ENCODE measurements around the gene SAMD4A.

The SAMD4A gene

DNA sequence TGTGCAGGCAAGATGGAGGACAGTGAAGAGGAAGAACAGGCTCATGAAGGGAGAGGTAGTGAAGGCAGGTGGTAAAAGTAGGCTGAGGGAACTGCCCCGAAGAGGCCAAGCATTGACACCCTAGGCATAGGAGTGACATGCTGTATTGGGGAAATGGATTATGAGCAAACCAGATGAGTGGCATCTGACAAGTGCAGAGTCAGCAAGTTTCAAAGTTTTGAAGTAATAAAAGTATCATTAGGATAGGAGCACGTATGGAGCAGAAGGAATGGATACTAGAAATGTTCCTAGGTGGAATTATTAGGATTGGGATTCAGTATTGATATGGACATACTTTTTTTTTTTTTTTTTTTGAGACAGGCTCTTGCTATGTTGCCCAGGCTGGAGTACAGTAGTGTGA lies 139.8 kb downstream of the SAMD4A start:
- DNase-seq (ENCODE audit: low spot score): no peak

DNA sequence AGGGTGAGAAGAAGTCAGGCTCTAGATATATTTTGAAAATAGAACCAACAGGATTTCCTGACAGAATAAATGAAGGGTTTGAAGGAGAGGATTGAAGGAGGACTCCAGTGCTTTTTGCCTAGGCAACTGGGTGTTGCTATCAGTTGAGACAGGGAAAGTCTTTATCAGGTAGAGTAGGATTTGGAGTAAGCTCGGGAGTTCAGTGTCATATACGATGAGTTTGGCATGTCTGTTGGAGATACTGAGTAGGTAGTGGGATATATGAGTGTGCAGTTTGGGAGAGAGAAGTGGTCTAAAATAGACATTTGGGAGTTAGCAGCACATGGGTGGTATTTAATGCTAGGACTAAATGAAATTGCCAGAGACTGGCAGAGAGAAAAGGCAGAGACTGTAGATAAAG lies 141.2 kb downstream of the SAMD4A start:
- no peak for DNase-seq (ENCODE audit: low spot score)

DNA sequence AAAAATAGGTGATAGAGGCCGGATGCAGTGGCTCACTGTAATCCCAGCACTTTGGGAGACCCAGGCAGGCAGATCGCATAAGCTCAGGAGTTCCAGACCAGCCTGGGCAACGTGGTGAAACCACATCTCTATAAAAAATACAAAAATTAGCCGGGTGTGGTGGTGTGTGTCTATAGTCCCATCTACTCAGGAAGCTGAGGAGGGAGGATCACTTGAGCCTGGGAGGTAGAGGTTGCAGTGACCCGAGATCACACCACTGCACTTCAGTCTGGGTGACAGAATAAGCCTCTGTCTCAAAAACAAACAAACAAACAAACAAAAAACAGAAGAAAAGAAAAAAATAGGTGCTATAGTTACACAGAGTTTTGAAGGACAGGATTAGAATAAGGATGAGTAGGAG lies 142.1 kb downstream of the SAMD4A start:
- DNase-seq (ENCODE audit: low spot score): no peak

DNA sequence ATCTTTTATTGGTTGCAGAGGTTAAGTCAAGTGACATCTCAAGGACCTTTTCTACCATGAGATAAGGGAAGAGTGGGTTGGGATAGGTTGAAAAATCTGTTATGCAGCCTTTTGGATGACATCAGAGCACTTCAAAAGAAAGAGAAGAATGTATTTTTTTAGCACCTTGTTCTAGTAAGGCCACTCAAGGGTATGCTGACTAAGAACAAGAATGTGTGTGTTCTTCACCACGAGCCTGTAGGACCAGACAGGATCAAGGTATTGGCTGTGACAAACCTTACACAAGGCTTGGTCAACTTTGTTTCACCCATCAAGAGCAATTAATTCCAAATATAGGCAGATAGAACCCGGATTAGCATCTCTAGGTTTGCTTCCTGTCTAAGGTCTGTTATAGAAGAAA lies 142.5 kb downstream of the SAMD4A start:
- no peak for DNase-seq (ENCODE audit: low spot score)

DNA sequence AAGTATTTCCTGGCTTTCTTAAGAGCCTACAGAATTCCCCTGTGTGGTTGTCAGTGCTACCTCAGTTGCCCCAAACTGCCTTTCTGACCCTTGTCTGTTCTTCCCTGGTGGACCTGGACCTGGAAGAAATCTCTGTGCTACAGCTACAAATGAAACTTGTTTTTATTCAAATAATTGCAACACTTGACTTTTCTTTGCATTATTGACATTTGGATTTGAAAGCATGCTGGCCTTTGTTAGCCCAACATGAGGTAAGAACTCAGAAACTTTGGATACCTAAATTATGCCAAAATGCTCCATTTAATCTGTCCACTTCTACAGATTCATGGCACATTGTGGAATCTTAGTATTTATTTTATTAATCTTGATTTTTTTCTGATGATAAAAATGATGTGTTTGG lies 142.9 kb downstream of the SAMD4A start:
- no peak for DNase-seq (ENCODE audit: low spot score)

DNA sequence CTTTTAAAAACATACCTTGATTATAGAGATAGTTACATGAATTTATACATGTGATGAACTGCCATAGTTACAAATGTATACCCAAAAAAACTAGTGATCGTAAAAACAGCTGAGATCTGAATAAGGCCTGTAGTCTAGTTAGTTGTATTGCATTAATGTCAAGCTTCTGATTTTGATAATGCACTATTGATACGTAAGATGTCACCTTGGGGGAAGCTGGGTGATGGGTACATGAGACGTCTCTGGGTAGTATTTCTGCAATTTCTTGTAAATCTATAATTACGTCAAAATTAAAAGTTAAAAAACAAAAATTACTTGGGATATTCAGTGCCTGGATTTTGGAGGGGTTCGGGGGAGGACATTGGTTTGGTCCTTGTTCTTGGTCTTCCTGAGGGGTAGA lies 144.4 kb downstream of the SAMD4A start:
- no peak for DNase-seq (ENCODE audit: low spot score)

DNA sequence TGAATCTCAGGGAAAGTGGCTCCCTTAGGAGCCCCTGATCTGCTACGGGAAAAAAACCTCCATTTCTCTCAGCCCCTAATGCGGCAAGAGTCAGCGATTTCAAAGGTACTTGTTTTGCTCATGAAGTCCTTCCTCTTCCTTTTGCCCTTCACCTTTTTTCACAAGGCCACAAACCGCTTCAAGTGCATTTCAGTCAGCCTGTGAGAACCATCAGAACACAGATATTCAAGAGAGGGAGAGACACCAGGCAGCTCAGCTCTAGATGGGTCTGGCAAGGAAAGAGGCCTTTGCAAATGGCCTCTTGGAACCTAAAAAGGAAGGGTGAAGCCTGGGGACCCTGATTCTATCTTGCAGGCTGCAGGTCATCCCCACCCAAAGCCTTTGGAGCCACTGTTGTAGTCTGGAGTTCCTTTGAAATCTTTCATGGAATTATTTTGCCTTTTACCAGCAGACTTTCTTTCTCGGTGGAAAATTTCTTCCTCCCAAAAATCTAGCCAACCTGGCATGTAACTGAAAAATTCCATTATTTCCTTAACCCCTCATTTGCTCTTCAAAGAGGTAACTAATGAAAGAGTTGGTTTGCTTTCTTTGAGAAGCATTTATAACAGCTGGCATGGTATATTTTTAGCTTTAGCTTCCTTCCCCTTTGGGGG lies 145.0 kb downstream of the SAMD4A start:
- DNase-seq (ENCODE audit: low spot score): no peak

DNA sequence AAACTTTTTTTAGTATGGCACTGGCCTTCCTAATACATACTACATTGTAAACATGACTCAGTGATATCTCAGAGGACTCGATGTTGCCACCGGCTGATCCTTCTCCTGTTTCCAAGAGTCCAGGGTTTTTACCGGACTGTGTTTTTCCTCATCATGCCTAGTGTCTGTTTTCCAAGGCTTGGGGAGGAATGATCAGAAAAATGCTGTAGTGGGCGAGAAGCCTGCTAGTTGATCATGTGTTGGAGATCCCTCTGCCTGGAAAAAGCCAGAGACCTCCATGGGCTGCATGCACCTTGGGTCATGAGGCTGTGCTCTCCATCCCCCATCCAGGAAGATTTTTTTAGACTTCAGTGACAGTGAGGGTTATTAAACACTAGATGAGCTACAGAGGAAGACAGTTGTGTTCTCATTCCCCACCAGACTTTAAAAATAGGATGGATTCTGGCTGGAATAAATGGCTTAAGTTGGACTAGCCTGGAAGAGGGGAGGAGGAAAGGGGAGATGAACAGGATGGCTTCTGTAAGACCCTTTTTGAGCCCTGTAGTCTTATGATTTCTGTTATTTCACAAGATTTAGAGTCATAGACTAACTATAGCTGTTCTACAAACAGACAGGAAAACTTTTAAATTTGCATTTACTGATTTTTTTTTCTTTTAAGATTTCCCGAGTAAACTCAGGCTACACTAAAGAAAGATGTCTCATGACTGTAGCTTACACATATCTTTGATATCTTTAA lies 145.7 kb downstream of the SAMD4A start:
- no peak for DNase-seq (ENCODE audit: low spot score)

DNA sequence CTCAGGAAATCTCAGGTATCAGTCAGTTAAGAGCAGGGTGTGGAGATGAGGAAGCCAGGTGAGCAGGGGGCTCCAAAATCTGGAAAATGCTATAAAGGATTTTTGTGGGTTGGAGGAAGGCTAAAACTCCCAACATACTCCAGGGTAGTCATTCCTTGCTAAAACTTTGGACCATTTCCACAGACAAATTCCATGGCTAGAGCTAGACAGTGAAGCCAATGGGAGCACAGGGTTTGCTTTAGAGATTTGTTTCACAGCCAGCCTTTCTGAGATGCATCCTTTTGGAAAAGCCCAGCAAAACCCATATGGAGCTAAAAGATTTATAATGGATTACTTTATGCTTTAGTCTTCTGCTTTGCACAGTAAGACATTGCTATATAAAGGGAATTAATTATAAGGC lies 146.5 kb downstream of the SAMD4A start:
- DNase-seq (ENCODE audit: low spot score): peak; percentile 32

DNA sequence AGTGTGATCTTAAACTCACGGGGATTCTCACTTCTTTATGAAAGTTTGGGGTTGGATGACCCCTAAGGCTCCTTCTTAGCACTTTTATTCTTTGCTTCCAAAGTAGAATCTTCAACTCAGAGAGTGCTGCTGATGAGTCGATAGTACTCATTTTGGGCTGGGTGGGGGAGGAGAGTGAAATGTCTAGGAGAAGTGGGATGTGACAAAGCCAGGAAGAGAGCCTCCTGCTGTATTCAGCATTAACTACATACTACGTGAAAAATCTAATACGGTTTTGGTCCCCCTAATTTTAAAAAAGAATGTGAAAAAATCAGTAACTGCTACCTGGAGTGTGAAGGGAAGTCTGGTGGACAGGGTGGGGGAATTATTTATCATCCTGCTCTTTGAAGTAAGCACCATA lies 148.3 kb downstream of the SAMD4A start:
- DNase-seq (ENCODE audit: low spot score): no peak

DNA sequence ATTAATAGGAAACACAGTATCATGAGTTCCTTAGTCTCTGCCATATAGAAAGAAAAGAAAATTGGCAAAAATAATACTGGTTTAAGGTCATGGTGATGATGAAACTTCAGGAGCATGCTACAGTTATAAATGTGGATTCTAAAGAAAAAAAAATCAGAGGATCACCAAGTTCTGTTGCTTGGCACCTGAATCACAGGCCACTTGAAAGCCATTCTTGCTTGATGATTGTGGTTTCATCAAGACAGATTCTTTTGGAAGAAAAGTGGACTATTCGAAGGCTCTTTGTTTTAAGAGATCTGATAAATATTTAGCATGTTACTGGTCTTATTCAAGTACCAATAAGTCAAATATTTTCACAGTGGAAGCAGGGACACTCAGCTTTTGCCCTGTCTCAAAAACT lies 148.9 kb downstream of the SAMD4A start:
- no peak for DNase-seq (ENCODE audit: low spot score)

DNA sequence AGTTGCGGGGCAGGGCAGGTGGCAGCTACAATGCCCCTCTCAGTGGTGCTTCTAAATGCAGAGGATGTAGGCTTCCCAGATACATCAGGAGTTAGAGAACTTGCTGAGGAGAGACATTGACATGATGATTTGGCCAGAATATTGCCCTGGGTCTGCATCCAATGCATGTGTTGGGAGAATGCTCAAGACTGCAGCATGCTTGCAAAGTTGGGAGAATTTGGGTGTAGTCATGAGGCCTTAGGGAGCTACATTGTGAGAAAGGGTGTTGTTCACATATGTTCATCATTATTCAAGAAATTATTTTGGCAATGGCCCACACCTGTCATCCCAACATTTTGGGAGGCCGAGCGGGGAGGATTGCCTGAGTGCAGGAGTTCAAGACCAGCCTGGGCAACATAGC lies 149.9 kb downstream of the SAMD4A start:
- no peak for DNase-seq (ENCODE audit: low spot score)

DNA sequence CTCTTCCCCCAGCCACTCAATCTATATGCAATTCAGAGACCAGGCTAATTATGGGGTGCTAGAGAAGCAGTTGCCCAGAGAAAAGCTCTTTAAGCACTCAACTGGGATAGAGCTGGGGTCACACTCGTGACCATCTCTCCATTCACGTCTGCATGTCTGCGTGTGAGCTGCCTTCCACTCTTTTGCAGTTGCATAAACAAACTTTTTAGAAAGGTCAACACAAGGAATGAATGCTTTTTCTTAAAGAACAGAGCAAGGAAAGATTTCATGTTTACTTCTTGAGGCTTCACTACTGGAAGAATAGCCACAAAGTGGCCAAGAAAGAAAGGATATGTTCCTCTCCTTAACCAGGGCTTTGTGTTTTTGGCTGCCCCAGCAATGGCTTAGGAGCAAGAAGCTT lies 151.1 kb downstream of the SAMD4A start:
- DNase-seq (ENCODE audit: low spot score): no peak

DNA sequence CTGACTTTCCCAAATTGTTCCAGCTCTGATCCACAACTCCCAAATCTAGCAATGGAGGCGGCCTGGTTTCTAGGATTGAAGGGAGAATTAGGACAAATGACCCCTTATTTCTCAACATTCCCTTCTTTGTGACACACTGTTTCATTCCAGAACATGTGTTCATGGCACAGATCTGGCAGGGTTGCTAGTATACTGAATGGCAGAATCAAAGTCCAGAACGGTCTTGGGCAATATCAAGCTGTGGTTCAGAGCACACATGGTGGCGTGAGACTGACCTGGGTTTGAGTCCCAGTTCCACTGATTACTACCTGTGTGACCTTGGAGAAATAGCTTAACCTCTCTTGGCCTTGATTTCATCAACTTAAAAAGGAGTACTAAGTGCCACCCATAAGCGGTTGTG lies 152.5 kb downstream of the SAMD4A start:
- no peak for DNase-seq (ENCODE audit: low spot score)

DNA sequence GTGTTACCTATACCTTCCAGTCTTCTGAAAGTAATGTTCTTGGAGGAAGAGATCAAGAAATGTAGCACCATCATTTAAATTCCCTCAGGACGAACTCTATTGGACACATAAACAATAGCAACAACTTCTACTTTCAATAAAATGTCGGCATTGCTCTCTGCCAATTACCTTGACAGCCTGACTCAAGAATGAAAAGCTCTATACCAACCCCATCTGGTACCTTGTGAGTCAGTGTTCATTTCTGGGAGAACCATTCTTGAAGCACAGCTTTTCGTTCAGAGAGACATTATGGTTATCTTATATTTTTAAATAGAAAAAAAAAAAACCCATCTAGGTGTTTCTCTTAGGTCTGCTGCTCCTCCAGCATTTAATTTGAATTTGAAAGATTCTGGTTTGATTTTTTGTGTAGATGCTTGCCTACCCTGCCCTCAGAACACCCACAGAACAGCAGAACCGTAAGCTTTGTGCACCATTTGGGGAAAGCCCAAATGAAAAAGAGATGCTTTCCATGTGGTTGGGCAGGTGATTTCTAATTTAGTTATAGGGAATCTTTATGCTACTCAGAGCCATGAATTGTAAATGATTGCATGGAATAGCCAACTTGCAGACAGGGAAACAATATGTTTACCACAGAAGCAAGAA lies 156.0 kb downstream of the SAMD4A start:
- DNase-seq (ENCODE audit: low spot score): no peak

DNA sequence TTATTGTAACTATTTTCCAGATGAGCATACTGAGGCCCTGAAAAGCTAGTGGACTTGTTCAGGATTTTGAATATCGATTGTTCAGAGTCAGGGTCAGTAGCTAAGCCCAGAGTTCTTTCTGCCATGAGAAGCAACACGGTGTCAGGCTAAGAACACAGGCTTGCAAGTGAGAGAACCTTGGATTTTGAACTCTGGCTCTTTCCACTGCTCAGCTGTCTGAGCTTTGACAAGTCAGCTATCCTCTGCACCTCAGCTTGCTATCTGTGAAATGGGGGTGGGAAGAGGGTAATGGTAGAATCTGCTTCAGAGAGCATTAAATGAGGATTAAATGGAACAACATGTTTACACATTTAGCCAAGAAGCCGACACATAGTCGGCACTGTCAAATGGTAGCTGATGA lies 157.2 kb downstream of the SAMD4A start:
- no peak for DNase-seq (ENCODE audit: low spot score)

DNA sequence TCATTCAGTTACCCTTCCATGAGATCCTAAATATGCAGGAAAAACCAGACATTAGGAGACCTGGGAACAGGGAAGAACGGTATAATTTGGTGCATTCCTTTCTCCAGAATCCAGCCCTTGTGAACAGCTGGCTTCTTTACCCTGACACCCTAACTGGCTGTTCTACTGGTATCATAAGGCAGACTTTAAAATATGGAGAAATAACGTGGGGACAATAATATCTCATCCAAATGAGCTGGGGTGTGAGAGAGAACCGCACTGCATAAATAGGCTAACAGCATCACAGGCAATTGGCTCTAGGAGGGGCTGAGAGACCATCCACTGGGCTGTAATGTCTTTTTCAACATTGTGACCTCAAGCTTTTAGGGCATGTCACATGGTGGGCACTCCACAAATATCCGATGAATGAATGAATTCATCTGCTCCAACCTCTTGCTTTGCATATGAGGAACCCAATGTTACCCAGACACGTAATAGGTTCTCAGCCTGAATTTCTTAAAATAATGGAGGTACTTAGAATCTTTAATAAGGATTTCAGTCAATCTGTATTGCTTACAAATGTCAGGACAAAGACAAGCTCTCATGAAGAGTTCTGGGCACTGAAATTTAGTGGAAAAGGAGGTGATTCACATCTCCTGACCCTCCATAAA lies 157.9 kb downstream of the SAMD4A start:
- DNase-seq (ENCODE audit: low spot score): no peak

DNA sequence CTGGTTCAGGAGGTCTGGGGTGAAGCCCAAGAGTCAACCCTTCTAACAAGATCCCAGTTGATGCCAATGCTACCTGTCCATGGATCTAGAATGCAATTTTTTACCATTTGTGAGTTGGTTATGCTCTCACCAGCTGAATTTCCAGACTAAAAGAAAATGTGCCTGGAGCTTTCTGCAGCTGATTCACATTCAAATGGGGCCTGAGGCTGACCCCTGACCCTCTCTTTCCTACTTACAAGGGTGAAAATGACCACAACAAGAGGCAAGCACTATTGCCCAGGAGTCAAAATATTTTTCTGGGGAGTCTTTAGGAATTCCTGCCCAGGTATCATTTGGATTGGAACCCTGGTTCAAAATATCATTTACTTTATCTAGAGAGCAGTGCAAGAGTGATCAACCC lies 159.1 kb downstream of the SAMD4A start:
- DNase-seq (ENCODE audit: low spot score): no peak

DNA sequence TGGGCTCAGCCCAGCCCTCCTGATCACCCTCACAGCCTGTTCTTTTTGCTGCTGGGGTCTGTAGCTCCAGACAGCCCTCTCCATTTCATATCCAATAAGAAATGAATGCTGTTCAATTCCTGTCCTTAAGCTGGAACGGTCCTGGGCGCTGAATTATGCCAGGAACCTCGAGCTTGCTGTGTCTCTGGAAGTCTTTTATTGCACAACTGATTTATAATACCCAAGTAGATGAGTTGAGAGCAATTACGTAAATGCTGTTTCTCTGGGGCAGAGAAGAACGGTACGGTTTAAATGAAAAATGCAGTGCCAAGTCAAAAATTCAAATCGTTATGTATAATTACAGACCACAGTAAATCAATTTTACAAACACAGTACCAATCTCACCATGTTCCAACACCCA lies 161.0 kb downstream of the SAMD4A start:
- no peak for DNase-seq (ENCODE audit: low spot score)

DNA sequence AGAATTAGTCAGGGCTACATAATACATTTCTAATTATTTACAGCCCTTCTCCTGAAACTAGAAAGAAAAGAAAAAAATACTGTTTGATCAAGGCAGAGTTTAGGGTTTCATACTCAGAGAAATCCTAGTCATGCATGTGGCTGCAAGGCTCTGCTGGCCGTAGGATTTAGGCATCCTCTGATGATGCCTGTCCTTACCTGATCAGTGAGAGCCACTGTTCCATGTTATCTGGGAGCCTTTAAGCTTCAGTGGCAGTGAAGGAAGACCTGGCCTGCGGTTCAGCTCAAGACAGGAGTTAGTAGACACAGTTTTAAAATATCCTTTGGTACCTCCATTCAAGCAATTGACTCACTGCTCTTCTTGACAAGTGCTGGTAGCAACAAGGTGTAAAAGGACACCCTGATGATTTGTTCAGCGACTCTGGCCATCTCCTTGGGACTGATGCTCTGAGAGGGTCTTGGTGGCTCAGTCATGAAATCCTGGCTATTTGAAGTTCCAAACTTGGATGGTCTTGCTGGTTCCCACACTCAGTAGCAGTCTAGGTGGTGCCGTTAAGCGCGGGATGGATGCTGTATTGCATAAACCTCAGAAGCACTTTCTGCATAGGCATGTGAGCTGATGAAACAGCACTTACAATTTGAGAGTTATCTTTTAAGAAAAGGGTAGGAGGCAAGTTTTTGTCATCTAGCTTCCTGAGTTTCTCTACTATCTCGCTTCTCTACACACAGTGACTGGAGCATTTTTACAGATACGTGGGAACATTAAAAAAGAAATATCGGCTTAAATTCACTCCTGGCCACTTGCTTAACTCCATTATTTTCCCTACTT lies 162.0 kb downstream of the SAMD4A start:
- DNase-seq (ENCODE audit: low spot score): no peak

DNA sequence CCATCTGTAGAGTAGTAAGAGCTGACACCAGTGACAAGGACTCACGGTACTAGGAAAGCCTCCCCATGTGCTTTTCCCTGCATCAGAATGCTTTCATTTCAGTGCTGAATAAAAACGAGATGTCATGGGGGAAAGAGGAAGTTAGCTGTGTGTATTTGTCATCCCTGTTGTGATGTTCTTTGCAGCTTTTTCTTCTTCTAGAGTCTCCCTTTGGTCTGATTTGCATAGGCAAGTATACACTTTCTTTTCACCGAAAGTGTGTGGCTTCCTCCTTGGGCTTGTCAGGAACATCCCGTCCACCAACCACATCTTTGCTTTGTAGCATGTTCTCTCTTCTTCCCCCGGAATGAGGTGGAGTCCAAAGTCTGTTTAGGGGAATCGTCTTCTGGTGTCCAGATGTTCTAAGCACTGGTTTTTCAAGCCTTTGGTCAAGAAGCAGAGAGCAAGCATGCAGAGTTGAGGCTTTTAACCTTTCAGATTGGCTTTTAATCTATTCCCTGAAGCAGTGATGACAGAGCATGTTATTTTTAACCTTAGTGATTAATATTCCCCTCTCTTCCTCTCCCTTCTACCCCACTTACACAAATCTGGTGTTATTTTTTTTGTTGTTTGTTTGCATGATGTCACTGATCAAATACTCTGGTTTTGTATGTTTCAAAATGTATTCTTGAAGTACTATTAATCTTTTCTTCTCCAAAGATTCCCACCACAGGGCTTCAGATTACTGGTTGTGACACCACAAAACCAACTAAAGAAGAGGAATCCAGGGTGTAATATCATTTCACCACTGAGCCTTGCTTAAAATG lies 163.4 kb downstream of the SAMD4A start:
- no peak for DNase-seq (ENCODE audit: low spot score)

Data from hepatic stellate cell (primary cell).